ENCODE data around the gene CBR3.
A peak's percentile ranks its signal among the peaks of the same experiment; 100 is the strongest.

CBR3 gene

GRCh38 chr21:36156339-36156814 lies 21.5 kb downstream of the CBR3 start:
- DNase-seq (ENCODE audit: low read depth): peak; percentile 100
- TF ChIP-seq, protein P1, sequence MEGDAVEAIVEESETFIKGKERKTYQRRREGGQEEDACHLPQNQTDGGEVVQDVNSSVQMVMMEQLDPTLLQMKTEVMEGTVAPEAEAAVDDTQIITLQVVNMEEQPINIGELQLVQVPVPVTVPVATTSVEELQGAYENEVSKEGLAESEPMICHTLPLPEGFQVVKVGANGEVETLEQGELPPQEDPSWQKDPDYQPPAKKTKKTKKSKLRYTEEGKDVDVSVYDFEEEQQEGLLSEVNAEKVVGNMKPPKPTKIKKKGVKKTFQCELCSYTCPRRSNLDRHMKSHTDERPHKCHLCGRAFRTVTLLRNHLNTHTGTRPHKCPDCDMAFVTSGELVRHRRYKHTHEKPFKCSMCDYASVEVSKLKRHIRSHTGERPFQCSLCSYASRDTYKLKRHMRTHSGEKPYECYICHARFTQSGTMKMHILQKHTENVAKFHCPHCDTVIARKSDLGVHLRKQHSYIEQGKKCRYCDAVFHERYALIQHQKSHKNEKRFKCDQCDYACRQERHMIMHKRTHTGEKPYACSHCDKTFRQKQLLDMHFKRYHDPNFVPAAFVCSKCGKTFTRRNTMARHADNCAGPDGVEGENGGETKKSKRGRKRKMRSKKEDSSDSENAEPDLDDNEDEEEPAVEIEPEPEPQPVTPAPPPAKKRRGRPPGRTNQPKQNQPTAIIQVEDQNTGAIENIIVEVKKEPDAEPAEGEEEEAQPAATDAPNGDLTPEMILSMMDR (IDR thresholded peaks at IDR 0.05; ENCODE audit: insufficient read depth, low read depth, low read length, missing control alignments): no peak
- H3K4me3 ChIP-seq (ENCODE audit: low read depth, low read length): peak overlapping the region; percentile 82

GRCh38 chr21:36156815-36157670 lies 22.2 kb downstream of the CBR3 start, which contains the start of gene DOP1B:
Gene DOP1B, plus strand, starts transcription at chr21:36156824. Its CDS starts 7,910 bp downstream, at chr21:36164734.
- TF ChIP-seq, protein P1 (IDR thresholded peaks at IDR 0.05; ENCODE audit: insufficient read depth, low read depth, low read length, missing control alignments): no peak
- DNase-seq (ENCODE audit: low read depth): no peak
- H3K4me3 ChIP-seq (ENCODE audit: low read depth, low read length): peak within 1 kb of the TSS; percentile 82

GRCh38 chr21:36159356-36159921 lies 24.6 kb downstream of the CBR3 start:
- H3K4me3 ChIP-seq (ENCODE audit: low read depth, low read length): no peak overlapping the region
- TF ChIP-seq, protein P1 (IDR thresholded peaks at IDR 0.05; ENCODE audit: insufficient read depth, low read depth, low read length, missing control alignments): no peak
- DNase-seq (ENCODE audit: low read depth): no peak

GRCh38 chr21:36160850-36161178 lies 25.9 kb downstream of the CBR3 start:
- no peak for DNase-seq (ENCODE audit: low read depth)
- TF ChIP-seq, protein P1 (IDR thresholded peaks at IDR 0.05; ENCODE audit: insufficient read depth, low read depth, low read length, missing control alignments): no peak
- no peak overlapping the region for H3K4me3 ChIP-seq (ENCODE audit: low read depth, low read length)

- DNase-seq (ENCODE audit: low read depth): no peak
- TF ChIP-seq, protein P1 (IDR thresholded peaks at IDR 0.05; ENCODE audit: insufficient read depth, low read depth, low read length, missing control alignments): no peak
- no peak overlapping the region for H3K4me3 ChIP-seq (ENCODE audit: low read depth, low read length)
These were observed 27.8 kb downstream of the CBR3 start for GRCh38 chr21:36162631-36163030.

- TF ChIP-seq, protein P1 (IDR thresholded peaks at IDR 0.05; ENCODE audit: insufficient read depth, low read depth, low read length, missing control alignments): no peak
- no peak overlapping the region for H3K4me3 ChIP-seq (ENCODE audit: low read depth, low read length)
- DNase-seq (ENCODE audit: low read depth): no peak
These were observed 29.2 kb downstream of the CBR3 start for GRCh38 chr21:36163750-36164741.

All from GM12865 (cell line).